DOHH2 (cell line): ENCODE results near the gene CACYBP.

ENCODE experiments used
- EZH2phosphoT487 ChIP-seq: fragments of 200-600 bp; sonication (generic); IDR thresholded peaks from 2 replicates; pipeline ENCODE4 v1.6.1; 2017; ENCODE audit warnings: borderline replicate concordance, mild to moderate bottlenecking, antibody characterized with exemption, low read length, moderate library complexity, mixed read lengths
- TF ChIP-seq, protein P1 (sequence below): fragments of 200-600 bp; sonication (generic); IDR thresholded peaks from one replicate; pipeline ENCODE4 v1.5.1; 2014; ENCODE audit warnings: antibody characterized with exemption, mild to moderate bottlenecking, low read depth, low read length; ENCODE audit not compliant: poor library complexity, severe bottlenecking

DNA sequence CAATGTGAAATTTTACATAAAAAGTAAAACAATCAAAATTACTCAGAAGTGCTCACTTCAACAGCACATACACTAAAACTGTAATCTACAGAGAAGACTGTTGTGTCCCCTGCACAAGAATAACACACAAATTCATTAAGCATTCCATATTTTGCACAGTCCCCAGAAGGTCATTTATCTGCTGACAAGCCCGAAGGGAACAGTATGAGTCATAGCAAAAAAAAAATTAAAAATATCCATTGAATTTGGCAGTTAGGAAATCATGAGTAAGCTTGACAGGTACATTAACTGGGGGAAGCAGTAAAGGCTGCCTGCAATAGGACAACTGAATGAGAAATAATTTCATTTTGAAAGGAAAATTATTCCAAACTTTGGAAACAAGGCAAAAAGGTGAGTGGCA, 3.3 kb upstream of the CACYBP start:
- TF ChIP-seq, protein P1, sequence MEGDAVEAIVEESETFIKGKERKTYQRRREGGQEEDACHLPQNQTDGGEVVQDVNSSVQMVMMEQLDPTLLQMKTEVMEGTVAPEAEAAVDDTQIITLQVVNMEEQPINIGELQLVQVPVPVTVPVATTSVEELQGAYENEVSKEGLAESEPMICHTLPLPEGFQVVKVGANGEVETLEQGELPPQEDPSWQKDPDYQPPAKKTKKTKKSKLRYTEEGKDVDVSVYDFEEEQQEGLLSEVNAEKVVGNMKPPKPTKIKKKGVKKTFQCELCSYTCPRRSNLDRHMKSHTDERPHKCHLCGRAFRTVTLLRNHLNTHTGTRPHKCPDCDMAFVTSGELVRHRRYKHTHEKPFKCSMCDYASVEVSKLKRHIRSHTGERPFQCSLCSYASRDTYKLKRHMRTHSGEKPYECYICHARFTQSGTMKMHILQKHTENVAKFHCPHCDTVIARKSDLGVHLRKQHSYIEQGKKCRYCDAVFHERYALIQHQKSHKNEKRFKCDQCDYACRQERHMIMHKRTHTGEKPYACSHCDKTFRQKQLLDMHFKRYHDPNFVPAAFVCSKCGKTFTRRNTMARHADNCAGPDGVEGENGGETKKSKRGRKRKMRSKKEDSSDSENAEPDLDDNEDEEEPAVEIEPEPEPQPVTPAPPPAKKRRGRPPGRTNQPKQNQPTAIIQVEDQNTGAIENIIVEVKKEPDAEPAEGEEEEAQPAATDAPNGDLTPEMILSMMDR, result no peak
- no peak for TF ChIP-seq EZH2phosphoT487
